Endothelial cell of umbilical vein (primary cell): ENCODE data around the gene TMEM87B. TPM values are rescaled to one million over a fixed set of nuclear protein-coding genes. Genes with fewer than 3 reads are reported as not detected.

ENCODE experiments used
- BruUV-seq: library from RNA; stranded (reverse); fragments of 400-500 nt; replicated peaks from 2 replicates; lab custom pipeline; 2021; lab: Mats Ljungman, UMichigan
- CTCF ChIA-PET: fragments of 300-600, 350-600 bp; sonication (Branson Sonifier 250); formaldehyde crosslinking; loops from one replicate; lab custom pipeline; 2021; ENCODE audit warnings: antibody characterized with exemption, inconsistent platforms; lab: Charles Lee
- POLR2A ChIA-PET: fragments of 300-600, 350-600 bp; sonication (Branson Sonifier 250); formaldehyde crosslinking; loops from one replicate; lab custom pipeline; 2021; ENCODE audit warnings: antibody characterized with exemption, inconsistent platforms; lab: Charles Lee
- DNase-seq: peaks from one replicate; pipeline ENCODE4 v3.0.0-alpha.2; 2011; ENCODE audit warnings: low read depth, low spot score
- FAIRE-seq: peaks from 2 replicates; lab custom pipeline; 2011; peaks lifted over from hg19 to GRCh38; lab: Jason Lieb, UNC
- H2AFZ ChIP-seq: 2 replicates; pipeline ENCODE4 v1.6.0; 2012; ENCODE audit warnings: low read depth, low read length, control low read depth, inconsistent platforms
- H3K27ac ChIP-seq: 2 replicates; pipeline ENCODE4 v1.5.1; 2011; ENCODE audit warnings: low read depth, mild to moderate bottlenecking, control low read depth, low read length, moderate library complexity; ENCODE audit not compliant: insufficient read depth
- H3K27me3 ChIP-seq, 2 experiments: 2 replicates each; pipeline versions ENCODE4 v1.6.0 to v1.6.1; 2011; ENCODE audit warnings: low read length in 2 of 2, mixed read lengths in 1 of 2; ENCODE audit not compliant: control insufficient read depth in 2 of 2, insufficient read depth in 2 of 2
- H3K36me3 ChIP-seq, 2 experiments: 2 replicates in 1 of 2; 3 replicates in 1 of 2; pipeline ENCODE4 v1.5.1; 2011; ENCODE audit warnings: low read length in 2 of 2, mild to moderate bottlenecking in 1 of 2, moderate library complexity in 1 of 2; ENCODE audit not compliant: control insufficient read depth in 2 of 2, insufficient read depth in 2 of 2; ENCODE audit errors: extremely low read depth in 1 of 2
- H3K4me1 ChIP-seq: 3 replicates; pipeline ENCODE4 v1.5.1; 2011; ENCODE audit warnings: mild to moderate bottlenecking, low read length; ENCODE audit not compliant: control insufficient read depth, insufficient read depth; ENCODE audit errors: extremely low read depth
- H3K4me2 ChIP-seq: 2 replicates; pipeline ENCODE4 v1.6.1; 2011; ENCODE audit warnings: low read length, control low read depth, mixed read lengths; ENCODE audit not compliant: insufficient read depth
- H3K4me3 ChIP-seq, 3 experiments: fragments of 200-600 bp in 1 of 3; sonication (generic), shearing (Covaris generic) in 1 of 3; replicated peaks in 1 of 3; 2 replicates each; pipeline ENCODE4 v1.5.1; 2011 to 2016; ENCODE audit warnings: control low read depth in 3 of 3, low read length in 3 of 3, mild to moderate bottlenecking in 2 of 3, inconsistent platforms in 1 of 3, low read depth in 1 of 3, moderate library complexity in 1 of 3; ENCODE audit not compliant: insufficient read depth in 1 of 3
- H3K79me2 ChIP-seq: 2 replicates; pipeline ENCODE4 v1.6.0; 2012; ENCODE audit warnings: low read length, inconsistent platforms; ENCODE audit not compliant: control insufficient read depth, insufficient read depth
- H3K9ac ChIP-seq: replicated peaks from 2 replicates; pipeline ENCODE3; 2011; ENCODE audit warnings: low read length, control low read depth; ENCODE audit not compliant: insufficient read depth; ENCODE audit errors: extremely low read depth
- H3K9me1 ChIP-seq: replicated peaks from 3 replicates; pipeline ENCODE4 v1.6.0; 2011; ENCODE audit warnings: mild to moderate bottlenecking, low read length; ENCODE audit not compliant: control insufficient read depth, insufficient read depth; ENCODE audit errors: extremely low read depth
- H3K9me3 ChIP-seq: replicated peaks from 2 replicates; pipeline ENCODE4 v1.5.1; 2012; ENCODE audit warnings: low read length, inconsistent platforms; ENCODE audit not compliant: control insufficient read depth, insufficient read depth
- H4K20me1 ChIP-seq: replicated peaks from 2 replicates; pipeline ENCODE3; 2011; ENCODE audit warnings: mild to moderate bottlenecking, low read length; ENCODE audit not compliant: control insufficient read depth, insufficient read depth; ENCODE audit errors: extremely low read depth
- EZH2 ChIP-seq: IDR thresholded peaks from 2 replicates; pipeline ENCODE4 v1.6.1; 2012; ENCODE audit warnings: borderline replicate concordance, low read depth, mild to moderate bottlenecking, moderate library complexity, low read length, inconsistent platforms; ENCODE audit not compliant: severe bottlenecking
- FOS ChIP-seq: IDR thresholded peaks from 2 replicates; pipeline ENCODE4 v1.6.1; 2011; ENCODE audit warnings: mild to moderate bottlenecking, low read length, moderate library complexity, borderline replicate concordance; ENCODE audit not compliant: insufficient read depth
- GATA2 ChIP-seq: IDR thresholded peaks from 2 replicates; pipeline ENCODE4 v1.7.0; 2011; ENCODE audit warnings: low read depth, mild to moderate bottlenecking, moderate library complexity, mixed read lengths, low read length; ENCODE audit not compliant: insufficient read length, insufficient read depth
- POLR2A ChIP-seq: IDR thresholded peaks from 2 replicates; pipeline ENCODE4 v1.6.1; 2012; ENCODE audit warnings: low read depth, mild to moderate bottlenecking, control low read depth, low read length
- dilution Hi-C: fragments of 300-500 bp; cut with MboI; formaldehyde crosslinking; loops from one replicate; pipeline ENCODE4 v1.15.0; 2019; ENCODE audit warnings: low sequenced_read_pairs; ENCODE audit not compliant: extremely low pct_ligation_motif_present
- intact Hi-C: fragments of 100-400 bp; cut with micrococcal nuclease; formaldehyde crosslinking; loops from one replicate; pipeline ENCODE4 v1.10.0; 2022
- polyA plus RNA-seq, 4 experiments: library from polyadenylated mRNA; depleted of rRNA in 3 of 4; stranded (reverse) in 3 of 4; unstranded in 1 of 4; fragments of >200 nt; gene quantifications; 2 replicates each; pipeline versions ENCODE4 v1.2.1 to v1.2.3, GENCODE V29; 2011 to 2012; ENCODE audit warnings: missing spikeins in 1 of 4
- total RNA-seq: library from RNA; stranded (reverse); gene quantifications from 2 replicates; pipeline ENCODE4 v1.2.3, GENCODE V29; 2021
- TF ChIP-seq, protein P1 (sequence below): IDR thresholded peaks from 2 replicates; pipeline ENCODE4 v1.6.1; 2011; ENCODE audit not compliant: insufficient read depth, insufficient read length
- TF ChIP-seq, protein P2 (sequence below), 2 donors: IDR thresholded peaks; 1 replicate in 1 of 2; 2 replicates in 1 of 2; pipeline ENCODE4 v1.5.1; 2011; ENCODE audit warnings: low read length in 2 of 2, mild to moderate bottlenecking in 2 of 2, moderate library complexity in 2 of 2, control low read depth in 1 of 2, inconsistent platforms in 1 of 2, low read depth in 1 of 2; ENCODE audit not compliant: insufficient read depth in 1 of 2; ENCODE audit errors: extremely low read depth in 1 of 2

Gene TMEM87B
- total and polyA plus RNA-seq, 2 donors (not counting 3 experiments of a cell fraction or from before 2014, with no cell fraction given), result 17.6 to 21.5 TPM

DNA sequence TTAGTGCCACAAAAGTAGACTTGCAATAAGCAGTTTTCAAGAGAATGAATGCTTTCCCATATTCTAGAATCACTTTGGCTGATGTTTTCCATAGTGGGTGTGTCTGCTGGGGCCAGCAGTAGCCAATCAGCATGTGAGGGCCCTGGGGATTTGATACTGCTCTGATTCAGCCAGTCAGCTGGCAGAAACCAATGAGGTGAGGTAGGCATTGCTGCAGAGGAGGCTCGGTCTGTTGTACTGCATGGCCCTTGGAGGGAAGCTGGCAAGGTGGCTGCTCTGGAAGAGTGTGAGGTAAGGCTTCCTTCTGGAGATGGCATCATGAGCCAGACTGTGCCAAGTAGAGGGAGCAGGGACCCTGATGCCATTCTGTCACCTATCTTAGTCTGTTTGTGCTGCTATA is 22.7 kb downstream of the TMEM87B start:
- Histone ChIP-seq H3K79me2 (peaks cover 14% of the 10 kb centered on the region), H3K4me1 (peaks cover 34% of the 10 kb centered on the region), H3K27me3 (no peaks in the 10 kb centered on the region), H3K4me3 (no peak overlapping the region), H2AFZ (no peak overlapping the region), H3K36me3 (peaks cover 7 to 17% of the 10 kb centered on the region in 2 experiments), H3K27ac (no peak overlapping the region), H3K9ac (no peak overlapping the region), H3K9me1 (no peaks in the 10 kb centered on the region), H4K20me1 (no peaks in the 10 kb centered on the region), H3K9me3 (no peaks in the 10 kb centered on the region), H3K4me2 (no peak overlapping the region)
- TF ChIP-seq FOS, result no peak
- TF ChIP-seq POLR2A, result no peak
- TF ChIP-seq, protein P1, sequence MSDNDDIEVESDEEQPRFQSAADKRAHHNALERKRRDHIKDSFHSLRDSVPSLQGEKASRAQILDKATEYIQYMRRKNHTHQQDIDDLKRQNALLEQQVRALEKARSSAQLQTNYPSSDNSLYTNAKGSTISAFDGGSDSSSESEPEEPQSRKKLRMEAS, result no peak
- no peak for TF ChIP-seq GATA2
- TF ChIP-seq, protein P2, sequence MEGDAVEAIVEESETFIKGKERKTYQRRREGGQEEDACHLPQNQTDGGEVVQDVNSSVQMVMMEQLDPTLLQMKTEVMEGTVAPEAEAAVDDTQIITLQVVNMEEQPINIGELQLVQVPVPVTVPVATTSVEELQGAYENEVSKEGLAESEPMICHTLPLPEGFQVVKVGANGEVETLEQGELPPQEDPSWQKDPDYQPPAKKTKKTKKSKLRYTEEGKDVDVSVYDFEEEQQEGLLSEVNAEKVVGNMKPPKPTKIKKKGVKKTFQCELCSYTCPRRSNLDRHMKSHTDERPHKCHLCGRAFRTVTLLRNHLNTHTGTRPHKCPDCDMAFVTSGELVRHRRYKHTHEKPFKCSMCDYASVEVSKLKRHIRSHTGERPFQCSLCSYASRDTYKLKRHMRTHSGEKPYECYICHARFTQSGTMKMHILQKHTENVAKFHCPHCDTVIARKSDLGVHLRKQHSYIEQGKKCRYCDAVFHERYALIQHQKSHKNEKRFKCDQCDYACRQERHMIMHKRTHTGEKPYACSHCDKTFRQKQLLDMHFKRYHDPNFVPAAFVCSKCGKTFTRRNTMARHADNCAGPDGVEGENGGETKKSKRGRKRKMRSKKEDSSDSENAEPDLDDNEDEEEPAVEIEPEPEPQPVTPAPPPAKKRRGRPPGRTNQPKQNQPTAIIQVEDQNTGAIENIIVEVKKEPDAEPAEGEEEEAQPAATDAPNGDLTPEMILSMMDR (IDR thresholded peaks at IDR 0.05; ENCODE audit: extremely low read depth in 1 of 2, insufficient read depth in 1 of 2, low read depth in 1 of 2, low read length in 2 of 2), result no peak
- no peak for TF ChIP-seq EZH2
- no TSS peak for BruUV-seq
- FAIRE-seq, result no peak
- CTCF ChIA-PET, result no interaction called here
- dilution Hi-C loops (no loop called here), intact Hi-C loops (loop anchor here (2.0 kb wide), 1 partner anchor 15 kb away; no protein-coding TSS in a partner anchor)
- no peak for DNase-seq
- POLR2A ChIA-PET, result no interaction called here
